HG02938 (cell line): Measurements from ENCODE around the gene FER.
"Not testable (repeated sequence)": the region's sequence is repeated elsewhere in the genome, so short reads cannot be mapped to it uniquely, and the experiment has no call there.

ENCODE experiments used
- ATAC-seq: cut with Tn5 transposase; IDR thresholded peaks from one replicate; pipeline ENCODE4 v1.9.1; 2021; ENCODE audit warnings: mild to moderate bottlenecking, moderate library complexity; ENCODE audit not compliant: unreplicated experiment

The FER gene

GRCh38 chr5:108747774-108748400 lies at the start of gene FER:
TSS of gene FER (plus strand) at chr5:108747897. CDS start at chr5:108798183, 50,286 bp downstream.
- peak; percentile 32 for ATAC-seq

- ATAC-seq, result not testable (repeated sequence)
These were observed 47.3 kb upstream of the FER start for GRCh38 chr5:108700388-108700787.

GRCh38 chr5:108700930-108701329 lies 46.8 kb upstream of the FER start:
- no peak for ATAC-seq

GRCh38 chr5:108702546-108702945 lies 45.2 kb upstream of the FER start:
- no peak for ATAC-seq

GRCh38 chr5:108703313-108703712 lies 44.4 kb upstream of the FER start:
- no peak for ATAC-seq

- no peak for ATAC-seq
These were observed 40.6 kb upstream of the FER start for GRCh38 chr5:108707141-108707540.

GRCh38 chr5:108711898-108712297 lies 35.8 kb upstream of the FER start:
- ATAC-seq, result no peak

- ATAC-seq, result no peak
These were observed 32.3 kb upstream of the FER start for GRCh38 chr5:108715408-108715807.

GRCh38 chr5:108720391-108720790 lies 27.3 kb upstream of the FER start:
- peak; percentile 96 for ATAC-seq

- ATAC-seq, result no peak
These were observed 21.1 kb upstream of the FER start for GRCh38 chr5:108726446-108727235.

- ATAC-seq, result no peak
These were observed 20.5 kb upstream of the FER start for GRCh38 chr5:108727236-108727650.

GRCh38 chr5:108727651-108728565 lies 19.8 kb upstream of the FER start:
- peak; percentile 56 for ATAC-seq

- ATAC-seq, result peak; percentile 28
These were observed 19.0 kb upstream of the FER start for GRCh38 chr5:108728566-108729241.

GRCh38 chr5:108729242-108729615 lies 18.5 kb upstream of the FER start:
- no peak for ATAC-seq

GRCh38 chr5:108730617-108731340 lies 16.9 kb upstream of the FER start:
- ATAC-seq, result peak; percentile 51

- ATAC-seq, result no peak
These were observed 11.9 kb upstream of the FER start for GRCh38 chr5:108735790-108736189.

GRCh38 chr5:108736855-108737254 lies 10.8 kb upstream of the FER start:
- no peak for ATAC-seq

GRCh38 chr5:108739376-108739775 lies 8.3 kb upstream of the FER start:
- ATAC-seq, result no peak

- ATAC-seq, result no peak
These were observed 7.8 kb upstream of the FER start for GRCh38 chr5:108739906-108740305.

- no peak for ATAC-seq
These were observed 4.4 kb upstream of the FER start for GRCh38 chr5:108743319-108743718.
